ENCODE measurements around the gene AMMECR1L.
A peak's percentile ranks its signal among the peaks of the same experiment; 100 is the strongest.

AMMECR1L gene

DNA sequence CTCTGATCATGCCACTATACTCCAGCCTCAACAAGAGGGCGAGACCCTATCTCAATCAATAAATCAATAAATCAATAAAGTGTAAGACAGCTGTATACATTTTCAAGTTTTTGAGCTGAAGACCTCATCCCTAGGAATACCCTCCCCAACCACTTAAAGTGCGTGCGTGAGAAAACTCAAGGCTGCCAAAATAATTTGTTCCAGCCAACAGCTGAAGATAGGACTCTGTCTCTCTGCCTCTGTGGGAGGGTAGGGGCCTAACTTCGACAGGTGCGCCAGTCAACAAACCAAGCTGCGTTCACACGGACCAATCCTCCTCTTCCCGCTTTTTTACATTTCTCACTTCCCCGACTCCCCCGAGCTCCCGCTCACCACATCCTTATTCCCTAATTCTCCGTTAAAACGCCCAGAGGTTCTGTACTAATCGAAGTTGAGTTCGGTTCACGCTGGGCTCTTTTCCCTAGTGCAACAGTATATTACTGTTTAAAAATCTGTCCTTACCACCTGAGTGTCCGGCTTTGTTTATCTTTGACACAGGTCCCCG is 28.4 kb downstream of the AMMECR1L start:
- DNase-seq (ENCODE audit: low read depth) = no peak
- peak overlapping the region; percentile 86 for H3K4me3 ChIP-seq (ENCODE audit: low read depth, low read length)
- TF ChIP-seq, protein P1, sequence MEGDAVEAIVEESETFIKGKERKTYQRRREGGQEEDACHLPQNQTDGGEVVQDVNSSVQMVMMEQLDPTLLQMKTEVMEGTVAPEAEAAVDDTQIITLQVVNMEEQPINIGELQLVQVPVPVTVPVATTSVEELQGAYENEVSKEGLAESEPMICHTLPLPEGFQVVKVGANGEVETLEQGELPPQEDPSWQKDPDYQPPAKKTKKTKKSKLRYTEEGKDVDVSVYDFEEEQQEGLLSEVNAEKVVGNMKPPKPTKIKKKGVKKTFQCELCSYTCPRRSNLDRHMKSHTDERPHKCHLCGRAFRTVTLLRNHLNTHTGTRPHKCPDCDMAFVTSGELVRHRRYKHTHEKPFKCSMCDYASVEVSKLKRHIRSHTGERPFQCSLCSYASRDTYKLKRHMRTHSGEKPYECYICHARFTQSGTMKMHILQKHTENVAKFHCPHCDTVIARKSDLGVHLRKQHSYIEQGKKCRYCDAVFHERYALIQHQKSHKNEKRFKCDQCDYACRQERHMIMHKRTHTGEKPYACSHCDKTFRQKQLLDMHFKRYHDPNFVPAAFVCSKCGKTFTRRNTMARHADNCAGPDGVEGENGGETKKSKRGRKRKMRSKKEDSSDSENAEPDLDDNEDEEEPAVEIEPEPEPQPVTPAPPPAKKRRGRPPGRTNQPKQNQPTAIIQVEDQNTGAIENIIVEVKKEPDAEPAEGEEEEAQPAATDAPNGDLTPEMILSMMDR (IDR thresholded peaks at IDR 0.05; ENCODE audit: low read depth, low read length, missing control alignments) = no peak

DNA sequence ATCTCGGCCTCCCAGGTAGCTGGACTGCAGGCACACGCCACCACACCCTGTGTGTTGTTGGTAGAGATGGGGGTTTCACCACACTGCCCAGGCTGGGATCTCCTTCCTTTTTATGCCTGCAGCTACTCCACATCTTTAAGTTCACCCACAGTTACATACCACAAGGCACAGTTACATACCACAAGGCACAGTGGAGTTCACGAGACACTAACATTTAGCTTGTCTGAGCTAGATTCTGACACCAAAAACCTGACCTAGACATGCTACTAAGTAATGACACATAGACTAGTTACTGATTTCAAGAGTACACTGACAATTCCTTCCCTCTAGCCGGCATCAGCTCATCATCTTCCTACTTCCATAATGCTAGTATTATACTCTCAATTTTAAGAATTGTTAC is 32.1 kb downstream of the AMMECR1L start:
- TF ChIP-seq, protein P1 (IDR thresholded peaks at IDR 0.05; ENCODE audit: low read depth, low read length, missing control alignments) = no peak
- DNase-seq (ENCODE audit: low read depth) = no peak
- no peak overlapping the region for H3K4me3 ChIP-seq (ENCODE audit: low read depth, low read length)

DNA sequence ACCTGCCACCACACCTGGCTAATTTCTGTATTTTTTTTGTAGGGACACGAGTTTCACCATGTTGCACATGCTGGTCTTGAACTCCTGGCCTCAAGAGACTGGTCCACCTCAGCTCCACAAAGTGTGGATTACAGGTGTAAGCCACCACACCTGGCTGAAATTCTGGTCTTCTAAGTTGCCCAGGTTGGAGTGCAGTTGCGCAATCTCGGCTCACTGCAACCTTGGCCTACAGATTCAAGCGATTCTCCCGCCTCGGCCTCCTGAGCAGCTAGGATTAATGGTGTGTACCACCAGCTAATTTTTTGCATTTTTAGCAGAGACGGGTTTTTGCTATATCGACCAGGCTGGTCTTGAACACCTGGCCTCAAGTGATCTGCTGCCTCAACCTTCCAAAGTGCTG is 33.4 kb downstream of the AMMECR1L start:
- no peak overlapping the region for H3K4me3 ChIP-seq (ENCODE audit: low read depth, low read length)
- TF ChIP-seq, protein P1 (IDR thresholded peaks at IDR 0.05; ENCODE audit: low read depth, low read length, missing control alignments) = no peak
- no peak for DNase-seq (ENCODE audit: low read depth)

DNA sequence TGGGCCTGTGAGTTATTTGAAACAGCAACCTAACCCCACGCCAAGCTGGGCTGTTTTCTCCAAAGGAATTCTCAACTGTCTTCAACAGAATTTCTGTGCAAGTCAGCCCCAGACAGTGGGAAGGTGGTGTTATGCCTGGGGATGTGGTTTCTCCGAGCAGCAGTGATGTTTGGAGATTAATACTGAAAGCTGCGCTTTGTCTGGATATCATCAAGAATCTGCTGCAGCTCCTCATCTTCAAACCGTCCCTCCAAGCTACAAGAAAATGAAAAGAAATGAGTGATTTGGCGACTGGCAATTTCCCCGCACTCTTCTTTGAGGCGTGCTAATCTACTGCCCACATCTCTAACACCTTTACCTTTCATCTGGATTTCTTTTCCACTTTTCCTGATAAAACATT is 37.8 kb downstream of the AMMECR1L start:
- TF ChIP-seq, protein P1 (IDR thresholded peaks at IDR 0.05; ENCODE audit: low read depth, low read length, missing control alignments) = no peak
- no peak overlapping the region for H3K4me3 ChIP-seq (ENCODE audit: low read depth, low read length)
- no peak for DNase-seq (ENCODE audit: low read depth)

DNA sequence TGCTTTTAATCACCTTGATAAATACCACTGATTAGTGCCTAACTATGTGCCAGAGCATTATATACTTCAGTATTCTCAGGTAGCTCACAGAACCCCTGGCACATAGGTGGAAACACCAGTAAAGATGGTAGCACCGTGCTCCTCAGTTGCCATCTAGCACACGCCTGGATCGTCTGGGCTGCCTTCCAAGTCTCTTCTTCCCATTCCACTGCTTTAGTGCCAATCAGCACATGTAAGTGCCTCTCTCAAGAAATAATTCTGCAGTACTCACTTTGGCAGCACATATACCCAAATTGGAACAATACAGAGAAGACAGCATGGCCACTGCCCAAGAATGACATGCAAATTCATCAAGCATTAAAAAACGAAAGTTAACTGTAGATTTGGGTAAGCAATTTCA is 40.8 kb downstream of the AMMECR1L start:
- no peak for DNase-seq (ENCODE audit: low read depth)
- TF ChIP-seq, protein P1 (IDR thresholded peaks at IDR 0.05; ENCODE audit: low read depth, low read length, missing control alignments) = no peak

DNA sequence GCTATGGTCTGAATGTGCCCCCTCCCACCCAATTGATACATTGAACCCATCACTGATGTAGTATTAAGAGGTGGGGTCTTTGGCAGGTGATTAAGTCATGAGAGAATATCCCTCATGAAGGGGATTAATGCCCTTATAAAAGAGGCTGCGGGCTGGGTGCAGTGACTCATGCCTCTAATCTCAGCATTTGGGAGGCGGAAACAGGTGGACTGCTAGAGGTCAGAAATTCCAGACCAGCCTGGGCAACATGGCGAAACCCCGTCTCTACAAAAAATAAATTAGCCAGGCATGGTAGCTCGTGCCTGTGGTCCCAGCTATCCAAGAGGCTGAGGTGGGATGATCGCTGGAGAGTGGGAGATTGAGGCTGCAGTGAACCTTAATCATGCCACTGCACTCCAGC is 42.1 kb downstream of the AMMECR1L start:
- TF ChIP-seq, protein P1 (IDR thresholded peaks at IDR 0.05; ENCODE audit: low read depth, low read length, missing control alignments) = no peak
- no peak for DNase-seq (ENCODE audit: low read depth)
- no peak overlapping the region for H3K4me3 ChIP-seq (ENCODE audit: low read depth, low read length)

More for the DNA sequence above, 40.8 kb downstream of the AMMECR1L start:
- H3K4me3 ChIP-seq (ENCODE audit: low read depth, low read length) = no peak overlapping the region

DNA sequence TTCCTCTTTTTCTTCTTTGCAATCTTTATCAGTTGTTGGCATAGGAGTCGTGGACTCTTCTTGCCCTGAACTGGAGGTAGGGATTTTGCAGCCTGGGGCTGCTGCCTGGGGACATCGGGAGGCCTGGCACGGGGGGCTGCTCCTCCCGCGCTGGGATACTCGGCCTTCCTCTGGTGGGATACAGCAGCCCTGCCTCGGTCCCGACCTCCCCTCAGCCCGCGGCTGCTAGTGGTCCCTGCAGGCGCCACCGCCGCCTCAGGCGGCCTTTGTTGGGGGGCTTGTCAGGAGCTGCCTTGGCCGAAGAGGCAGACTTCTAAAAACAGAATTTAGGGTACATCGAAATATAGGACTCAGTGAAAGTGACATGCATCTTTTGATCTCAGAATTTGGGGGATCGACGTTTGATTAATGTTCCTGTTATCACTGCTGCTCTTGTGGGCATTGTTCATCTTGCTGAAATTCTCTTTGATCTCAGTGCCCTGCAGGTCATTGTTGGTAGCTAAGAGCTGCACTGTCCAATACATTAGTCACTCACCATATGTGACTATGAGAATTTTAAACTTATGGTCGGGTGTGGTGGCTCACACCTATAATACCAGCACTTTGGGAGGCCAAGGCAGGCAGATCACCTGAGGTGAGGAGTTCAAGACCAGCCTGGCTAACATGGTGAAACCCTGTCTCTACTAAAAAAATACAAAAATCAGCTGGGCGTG is 44.1 kb downstream of the AMMECR1L start:
- TF ChIP-seq, protein P1 (IDR thresholded peaks at IDR 0.05; ENCODE audit: low read depth, low read length, missing control alignments) = no peak

More for the DNA sequence above, 44.1 kb downstream of the AMMECR1L start:
- no peak for DNase-seq (ENCODE audit: low read depth)
- no peak overlapping the region for H3K4me3 ChIP-seq (ENCODE audit: low read depth, low read length)

Measured in GM12864 (cell line).